ENCODE results near the gene PHGDH. TPM values are rescaled to one million over a fixed set of nuclear protein-coding genes. Genes with fewer than 3 reads are reported as not detected.

Gene PHGDH
- total and polyA plus RNA-seq, 2 donors (not counting 3 experiments of a cell fraction or from before 2014, with no cell fraction given): 37.9 to 120 TPM

GRCh38 chr1:119721896-119722295, 10.2 kb downstream of the PHGDH start:
- ChIA-PET CTCF (no interaction called here), POLR2A (no interaction called here)
- Histone ChIP-seq H3K4me3 (replicated peaks in 1 of 3; ENCODE audit: insufficient read depth in 1 of 3, low read depth in 1 of 3, low read length in 3 of 3) (no peak overlapping the region), H3K4me2 (ENCODE audit: insufficient read depth, low read length) (no peak overlapping the region), H3K9ac (replicated peaks; ENCODE audit: extremely low read depth, insufficient read depth, low read length) (no peak overlapping the region), H3K27ac (ENCODE audit: insufficient read depth, low read depth, low read length) (no peak overlapping the region), H4K20me1 (replicated peaks; ENCODE audit: control insufficient read depth, extremely low read depth, insufficient read depth, low read length) (no peaks in the 10 kb centered on the region), H2AFZ (ENCODE audit: low read depth, low read length) (no peak overlapping the region), H3K36me3 (ENCODE audit: control insufficient read depth in 2 of 2, extremely low read depth in 1 of 2, insufficient read depth in 2 of 2, low read length in 2 of 2) (no peaks in the 10 kb centered on the region), H3K4me1 (ENCODE audit: control insufficient read depth, extremely low read depth, insufficient read depth, low read length) (peaks cover under 1% of the 10 kb centered on the region), H3K27me3 (ENCODE audit: control insufficient read depth in 2 of 2, insufficient read depth in 2 of 2, low read length in 2 of 2) (no peaks in the 10 kb centered on the region), H3K9me1 (replicated peaks; ENCODE audit: control insufficient read depth, extremely low read depth, insufficient read depth, low read length) (no peaks in the 10 kb centered on the region), H3K9me3 (replicated peaks; ENCODE audit: control insufficient read depth, insufficient read depth, low read length) (no peaks in the 10 kb centered on the region), H3K79me2 (ENCODE audit: control insufficient read depth, insufficient read depth, low read length) (no peaks in the 10 kb centered on the region)
- dilution Hi-C loops (cut with MboI; ENCODE audit: extremely low pct_ligation_motif_present, low sequenced_read_pairs) (no loop called here), intact Hi-C loops (cut with micrococcal nuclease) (no loop called here)
- FAIRE-seq: no peak
- TF ChIP-seq FOS (IDR thresholded peaks at IDR 0.05; ENCODE audit: borderline replicate concordance, insufficient read depth, low read length) (no peak), EZH2 (IDR thresholded peaks at IDR 0.05; ENCODE audit: borderline replicate concordance, low read depth, low read length, severe bottlenecking) (no peak), MYC (IDR thresholded peaks at IDR 0.05; ENCODE audit: low read depth, low read length) (no peak), CTCF (IDR thresholded peaks at IDR 0.05; ENCODE audit: extremely low read depth in 1 of 2, insufficient read depth in 1 of 2, low read depth in 1 of 2, low read length in 2 of 2) (no peak), JUN (IDR thresholded peaks at IDR 0.05; ENCODE audit: borderline replicate concordance, insufficient read depth, insufficient read length, low read depth) (no peak), MAX (IDR thresholded peaks at IDR 0.05; ENCODE audit: insufficient read depth, insufficient read length) (no peak), POLR2A (IDR thresholded peaks at IDR 0.05; ENCODE audit: low read depth, low read length) (no peak), POLR2AphosphoS5 (IDR thresholded peaks at IDR 0.05; ENCODE audit: insufficient read depth, low read depth, low read length) (no peak), GATA2 (IDR thresholded peaks at IDR 0.05; ENCODE audit: insufficient read depth, insufficient read length, low read depth, low read length) (no peak)
- BruUV-seq (replicated peaks): no TSS peak
- no peak for DNase-seq (ENCODE audit: low read depth, low spot score)
